NCI-H1048 (cell line): ENCODE data around the gene GRK5.
A peak's percentile ranks its signal among the peaks of the same experiment; 100 is the strongest.
"Not testable (repeated sequence)": the region's sequence is repeated elsewhere in the genome, so short reads cannot be mapped to it uniquely, and the experiment has no call there.

Experiments
- DNase-seq: peaks from one replicate; lab custom pipeline; 2025; lab: John Stamatoyannopoulos, UW

The GRK5 gene

GRCh38 chr10:119207366-119207666 lies at the start of gene GRK5:
GRK5 (plus strand) TSS chr10:119207571; CDS start chr10:119207918, 347 bp downstream.
- DNase-seq: peak; percentile 87

GRCh38 chr10:119159332-119159731 lies 48.0 kb upstream of the GRK5 start:
- no peak for DNase-seq

GRCh38 chr10:119161680-119162451 lies 45.5 kb upstream of the GRK5 start:
- no peak for DNase-seq

- no peak for DNase-seq
Measured at GRCh38 chr10:119162452-119163092, 44.8 kb upstream of the GRK5 start.

DNA sequence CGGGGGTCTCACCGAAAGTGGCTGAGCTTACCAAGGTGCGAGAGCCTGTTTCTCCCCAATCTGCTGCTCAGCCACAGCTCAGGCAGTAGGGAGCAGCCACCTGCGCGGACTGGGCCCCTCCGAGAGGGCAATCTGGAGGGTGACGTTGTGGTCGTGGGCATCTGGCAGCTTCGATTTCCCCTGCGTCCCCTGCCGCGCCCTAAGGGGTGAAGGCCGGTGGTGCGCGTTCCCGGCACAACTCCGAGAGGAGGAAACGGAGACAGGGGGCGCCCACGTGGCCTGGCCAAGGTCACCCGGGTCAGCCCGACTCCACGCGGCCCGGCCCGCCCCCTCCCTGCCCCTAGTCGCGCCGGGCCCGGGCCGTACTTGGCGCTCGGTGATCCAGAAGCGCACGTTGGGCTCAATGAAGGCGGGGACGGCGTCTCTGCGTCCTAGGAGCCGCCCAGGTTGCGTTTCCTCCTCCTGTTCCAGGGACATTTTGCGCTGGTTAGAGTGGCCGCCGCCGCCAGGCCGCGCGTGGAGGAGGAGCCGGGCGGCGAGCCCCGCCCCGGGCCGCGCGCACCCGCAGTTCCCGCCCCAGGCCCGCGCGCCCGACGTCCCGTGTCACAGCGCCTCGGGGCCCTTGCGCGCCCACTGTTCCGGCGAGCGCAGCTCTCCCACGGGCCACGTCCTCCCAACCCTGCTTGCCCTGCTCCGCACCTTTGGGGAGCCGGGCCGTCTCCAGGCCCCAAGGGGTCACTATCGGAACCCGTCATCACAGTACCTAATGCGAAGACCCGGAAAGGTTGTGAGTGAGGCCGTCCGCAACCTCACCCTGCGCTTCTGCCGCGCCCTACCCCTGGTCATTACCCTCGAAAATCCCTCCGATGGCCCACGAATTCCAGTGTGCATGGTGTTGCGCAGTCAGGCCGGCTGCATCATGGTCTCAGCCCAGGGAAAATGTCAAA lies 41.9 kb upstream of the GRK5 start, which contains the start of gene SFXN4:
Gene SFXN4 (minus strand): TSS at position 544 of the 947 bp plus-strand sequence. CDS start 67 bp downstream, at position 477.
- peak; percentile 17 for DNase-seq

DNA sequence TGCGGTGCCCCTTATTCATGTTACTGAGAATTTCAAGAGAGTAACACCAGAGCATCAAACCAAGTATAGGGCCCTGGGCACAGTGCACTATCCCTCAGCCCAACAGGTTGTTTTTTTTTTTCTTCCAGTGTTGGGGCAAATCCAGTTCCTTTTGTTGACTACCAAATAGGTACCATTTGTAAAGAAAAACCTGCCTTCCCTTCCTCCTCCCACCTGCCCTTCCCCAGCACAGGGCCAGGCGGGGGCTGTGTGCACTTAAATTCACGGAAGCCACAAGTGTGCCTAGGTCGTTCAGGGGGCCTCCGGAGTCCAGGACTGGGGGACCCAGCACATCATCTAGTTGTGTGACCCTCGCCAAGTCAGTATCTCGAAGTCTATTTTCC lies 41.3 kb upstream of the GRK5 start:
- DNase-seq: no peak

DNA sequence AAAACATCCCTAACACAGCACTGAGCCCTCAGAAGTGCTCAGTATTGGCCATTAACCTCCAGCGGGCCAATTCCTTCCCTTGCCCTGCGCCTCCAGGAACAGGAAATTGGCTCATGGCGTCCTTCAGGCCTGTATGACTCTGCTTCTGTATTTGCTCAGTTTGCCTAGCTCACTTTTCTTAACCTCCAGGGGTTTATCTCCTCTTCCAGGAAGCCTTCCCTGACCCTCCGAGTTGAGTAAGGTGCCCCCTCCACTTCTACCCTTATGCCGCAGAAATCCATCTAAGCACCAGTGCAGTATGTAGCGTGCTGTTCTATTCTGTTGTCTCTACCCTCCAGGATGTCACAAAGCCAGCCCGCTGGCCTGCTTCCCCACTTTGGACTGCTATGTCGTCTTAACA lies 40.8 kb upstream of the GRK5 start:
- DNase-seq: no peak

DNA sequence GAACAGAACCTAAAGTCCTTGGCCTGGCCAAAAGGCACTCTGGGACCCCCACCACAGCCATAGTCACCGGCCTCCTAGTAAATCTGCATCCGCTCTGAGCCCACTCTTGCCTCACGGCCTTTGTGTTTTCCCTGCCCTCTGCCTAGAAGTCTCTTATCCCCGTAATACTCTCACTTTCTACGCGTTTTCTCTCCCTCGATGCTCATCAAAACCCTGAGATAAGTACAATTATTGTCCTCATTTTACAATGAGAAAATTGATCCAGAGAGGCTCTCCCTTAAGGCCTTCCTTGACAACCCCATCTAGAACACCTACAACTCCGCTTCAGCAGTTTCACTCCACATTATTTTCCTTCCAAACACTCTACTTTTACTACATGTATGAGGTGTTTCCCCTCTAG lies 40.3 kb upstream of the GRK5 start:
- DNase-seq: no peak

GRCh38 chr10:119174109-119174508 lies 33.3 kb upstream of the GRK5 start:
- DNase-seq: no peak

DNA sequence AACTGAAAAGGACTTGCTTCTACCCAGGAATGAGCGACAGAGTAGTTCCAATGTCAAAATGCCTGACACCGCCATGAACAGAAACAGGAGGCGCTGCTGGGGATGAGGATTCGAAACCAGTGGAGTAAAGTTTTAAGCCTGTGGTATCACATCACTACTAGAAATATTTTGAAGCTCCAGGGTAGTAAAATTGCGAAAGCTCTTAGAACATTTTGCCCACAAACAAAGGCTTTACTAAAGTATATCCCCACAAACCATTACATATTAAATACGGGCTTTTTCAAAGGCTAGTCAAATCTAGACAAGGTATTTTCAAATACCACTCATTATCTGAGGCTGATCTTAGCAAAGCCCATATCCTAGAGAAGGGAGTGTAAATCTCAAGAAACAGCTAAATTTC lies 31.2 kb upstream of the GRK5 start:
- no peak for DNase-seq

DNA sequence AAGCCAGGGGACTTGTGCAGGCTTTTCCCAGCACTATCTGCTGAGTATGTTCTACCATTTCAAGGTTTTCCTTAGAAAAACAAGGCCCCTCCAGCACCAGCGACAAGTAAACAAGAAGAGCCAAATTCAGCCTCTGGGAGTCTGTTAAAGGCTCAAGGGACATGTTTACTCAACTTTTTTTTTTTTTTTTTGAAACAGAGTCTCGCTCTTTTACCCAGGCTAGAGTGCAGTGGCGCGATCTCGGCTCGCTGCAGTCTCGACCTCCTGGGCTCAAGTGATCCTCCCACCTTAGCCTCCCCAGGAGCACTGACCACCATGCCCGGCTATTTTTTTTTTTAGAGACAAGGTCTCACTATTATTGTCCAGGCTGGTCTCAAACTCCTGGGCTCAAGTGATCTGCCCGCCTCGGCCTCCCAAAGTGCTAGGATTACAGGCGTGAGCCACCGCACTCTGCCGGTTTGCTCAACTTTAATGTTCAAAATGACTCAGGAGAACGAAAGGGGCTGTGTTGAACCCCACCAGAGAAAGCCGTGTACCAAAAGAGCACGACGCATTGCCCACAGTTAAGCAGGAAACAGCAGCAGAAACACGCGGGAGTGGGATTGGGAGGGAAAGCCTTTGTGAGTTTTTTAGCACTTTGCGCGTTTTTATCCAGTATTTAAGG lies 29.5 kb upstream of the GRK5 start:
- no peak for DNase-seq

DNA sequence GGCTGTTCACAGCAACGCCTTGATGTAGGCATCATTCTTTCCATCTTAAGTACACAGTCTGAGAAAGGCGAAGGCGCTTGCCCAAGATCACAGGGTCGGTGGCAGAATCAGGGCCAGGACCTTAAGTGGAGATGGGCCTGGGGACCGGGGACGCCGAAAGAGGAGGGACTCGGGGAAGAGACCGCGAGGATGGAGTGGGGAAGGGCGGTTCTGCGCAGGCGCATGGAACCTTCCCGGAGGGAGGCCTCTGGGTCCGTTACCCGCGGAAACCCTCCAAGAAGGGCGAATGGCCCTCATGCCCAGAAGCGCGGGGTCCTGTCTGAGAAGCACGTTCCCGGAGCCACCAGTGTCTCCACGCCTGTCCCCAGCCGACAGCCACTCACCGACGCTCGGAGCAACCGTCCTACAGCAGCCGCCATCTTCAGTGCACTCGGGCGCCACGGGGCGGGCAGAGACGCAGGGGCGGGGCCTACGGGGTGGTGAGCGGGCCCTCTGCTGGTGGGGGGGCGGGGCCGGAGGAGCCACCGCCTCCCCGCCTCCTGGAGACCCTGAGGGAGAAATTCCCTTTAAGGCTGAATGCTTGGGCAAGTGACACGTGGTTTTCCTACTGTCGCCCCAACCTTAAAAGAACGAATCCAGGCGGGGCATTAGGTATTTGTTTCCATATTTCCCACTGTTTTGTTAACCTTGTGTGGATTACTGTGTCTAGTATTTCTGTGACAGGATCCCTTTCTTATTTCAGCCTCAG lies 28.8 kb upstream of the GRK5 start, which contains the start of gene PRDX3:
Gene PRDX3 (minus strand): TSS at position 441 of the 748 bp plus-strand sequence. CDS start 22 bp downstream, at position 419.
- peak; percentile 90 for DNase-seq

GRCh38 chr10:119180850-119181400 lies 26.4 kb upstream of the GRK5 start:
- not testable (repeated sequence) for DNase-seq

DNA sequence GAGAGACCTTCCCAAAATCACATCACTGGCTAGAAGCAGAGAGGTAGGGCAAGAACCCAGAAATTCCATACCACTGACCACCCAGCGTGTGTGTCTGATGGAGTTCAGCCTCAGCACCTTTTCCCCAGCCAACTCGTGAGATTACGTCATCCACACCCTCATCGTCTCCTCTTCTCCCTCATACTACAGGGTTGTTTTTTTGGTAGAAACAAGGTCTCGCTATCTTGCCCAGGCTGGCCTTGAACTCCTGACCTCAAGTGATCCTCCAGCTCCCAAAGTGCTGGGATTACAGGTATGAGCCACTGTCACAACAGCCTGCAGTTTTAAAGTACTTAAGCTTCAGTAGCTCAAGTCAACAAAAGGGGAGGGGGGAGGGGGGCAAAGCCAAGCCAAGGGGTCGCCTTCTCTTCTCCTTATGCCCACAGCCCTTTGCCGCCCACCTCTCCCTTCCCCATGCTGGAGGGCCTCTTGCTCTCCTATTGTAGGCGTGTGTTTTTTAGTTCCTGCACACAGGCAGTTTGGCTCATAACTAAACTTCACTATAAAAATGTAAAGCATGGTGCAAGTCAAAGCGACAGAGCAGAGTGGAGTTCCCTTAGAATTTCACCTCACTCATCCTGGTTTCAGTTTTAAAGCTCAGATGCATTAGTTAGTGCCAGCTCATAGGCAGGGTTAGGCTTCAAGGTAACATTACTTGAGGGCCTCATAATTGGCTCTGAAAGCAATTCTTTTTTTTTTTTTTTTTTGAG lies 23.5 kb upstream of the GRK5 start:
- no peak for DNase-seq

DNA sequence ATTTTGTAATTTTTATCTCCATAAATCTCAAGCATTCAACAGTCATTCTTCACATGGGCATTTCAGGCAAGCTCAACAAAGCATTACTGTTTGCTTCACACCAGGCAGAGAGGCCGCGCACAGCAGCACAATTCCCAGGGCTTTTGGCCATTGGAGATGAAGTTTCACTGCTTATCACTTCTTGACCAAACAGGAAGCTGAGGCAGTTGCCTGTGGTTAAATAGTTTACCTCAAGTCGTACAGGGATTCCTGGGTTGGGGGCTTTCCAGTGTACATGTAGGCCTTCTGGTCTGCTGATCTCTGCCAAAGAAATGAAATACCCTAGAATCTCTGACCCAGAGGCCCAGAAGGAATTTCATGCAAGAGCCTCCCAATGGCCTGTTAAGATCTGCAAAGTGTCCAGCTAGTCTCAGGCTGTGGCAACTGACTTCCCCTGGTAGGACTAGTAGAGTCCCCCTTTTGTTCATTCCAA lies 17.5 kb upstream of the GRK5 start:
- DNase-seq: no peak

- no peak for DNase-seq
Measured at GRCh38 chr10:119190353-119190752, 17.0 kb upstream of the GRK5 start.

GRCh38 chr10:119190954-119191785 lies 16.2 kb upstream of the GRK5 start:
- no peak for DNase-seq

DNA sequence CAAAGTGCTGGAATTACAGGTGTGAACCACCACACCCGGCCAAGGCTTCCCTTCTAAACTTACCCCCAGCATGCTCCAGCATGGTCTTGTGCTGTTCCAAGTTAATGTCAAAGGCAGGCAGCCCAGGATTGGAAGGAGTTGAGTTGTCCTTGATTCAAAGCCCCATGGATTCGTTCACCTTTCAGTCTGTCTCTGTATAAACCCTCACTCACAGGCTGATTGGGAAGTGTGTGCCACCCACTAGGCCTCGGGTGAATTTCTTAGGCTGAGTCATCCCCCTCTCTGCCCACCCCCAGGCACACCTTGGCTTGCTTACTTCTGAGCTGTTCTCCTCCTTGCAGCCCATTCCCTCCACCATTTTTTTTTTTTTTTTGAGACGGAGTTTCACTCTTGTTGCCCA lies 15.5 kb upstream of the GRK5 start:
- no peak for DNase-seq

GRCh38 chr10:119197921-119198320 lies 9.4 kb upstream of the GRK5 start:
- no peak for DNase-seq
